HEK293 (cell line): Measurements from ENCODE around the gene FMN1.

Source experiments
- CTCF ChIA-PET: fragments of 350-600 bp; formaldehyde crosslinking; extraction: SDS; loops from one replicate; lab custom pipeline; 2021; ENCODE audit warnings: antibody characterized with exemption; lab: Yijun Ruan, JAX
- POLR2A ChIA-PET: fragments of 300-600 bp; formaldehyde crosslinking; extraction: SDS; loops from one replicate; lab custom pipeline; 2020; ENCODE audit warnings: antibody characterized with exemption, inconsistent platforms; lab: Yijun Ruan, JAX
- H3K27ac ChIP-seq: fragments of 200-500 bp; sonication (Bioruptor generic); 2 replicates; pipeline ENCODE4 v1.5.1; 2014; ENCODE audit warnings: low read depth, low read length, control low read depth, inconsistent platforms; ENCODE audit errors: extremely low read depth
- H3K36me3 ChIP-seq, 2 experiments: fragments of 200-500 bp in 1 of 2; sonication (Bioruptor generic) in 1 of 2; 1 replicate in 1 of 2; 2 replicates in 1 of 2; pipeline ENCODE4 v1.5.1; 2014 to 2017; ENCODE audit warnings: inconsistent platforms in 2 of 2, low read length in 2 of 2; ENCODE audit not compliant: control insufficient read depth in 2 of 2, insufficient read depth in 1 of 2
- H3K4me1 ChIP-seq: fragments of 200-500 bp; sonication (Bioruptor generic); 2 replicates; pipeline ENCODE4 v1.5.1; 2014; ENCODE audit warnings: mild to moderate bottlenecking, low read length, inconsistent platforms; ENCODE audit not compliant: control insufficient read depth, insufficient read depth
- H3K4me3 ChIP-seq: 2 replicates; pipeline ENCODE4 v1.5.1; 2011; ENCODE audit warnings: low read depth, mild to moderate bottlenecking, control low read depth, low read length, moderate library complexity
- H3K9me3 ChIP-seq: fragments of 200-500 bp; sonication (Bioruptor generic); 2 replicates; pipeline ENCODE4 v1.5.1; 2014; ENCODE audit warnings: low read depth, low read length, inconsistent platforms; ENCODE audit not compliant: control insufficient read depth, insufficient read depth
- GLIS2 ChIP-seq: fragments of 450-650 bp; formaldehyde crosslinking; IDR thresholded peaks from 2 replicates; pipeline ENCODE4 v1.5.1; 2016; ENCODE audit warnings: missing biosample characterization, missing genetic modification characterization
- HIC1 ChIP-seq: fragments of 450-650 bp; formaldehyde crosslinking; IDR thresholded peaks from 2 replicates; pipeline ENCODE4 v1.5.1; 2016; ENCODE audit warnings: missing biosample characterization, missing genetic modification characterization
- IKZF3 ChIP-seq: fragments of 450-650 bp; IDR thresholded peaks from 2 replicates; pipeline ENCODE4 v1.5.0; 2018; ENCODE audit warnings: missing biosample characterization, mild to moderate bottlenecking, missing genetic modification characterization, moderate library complexity
- INSM2 ChIP-seq: fragments of 450-650 bp; formaldehyde crosslinking; IDR thresholded peaks from 2 replicates; pipeline ENCODE4 v1.5.1; 2016; ENCODE audit warnings: missing biosample characterization, missing genetic modification characterization
- KLF8 ChIP-seq: fragments of 450-650 bp; formaldehyde crosslinking; IDR thresholded peaks from 2 replicates; pipeline ENCODE4 v1.5.1; 2016; ENCODE audit warnings: missing biosample characterization, missing genetic modification characterization
- PRDM2 ChIP-seq: fragments of 450-650 bp; formaldehyde crosslinking; IDR thresholded peaks from 2 replicates; pipeline ENCODE4 v1.5.1; 2016; ENCODE audit warnings: missing biosample characterization, missing genetic modification characterization, borderline replicate concordance
- RBAK ChIP-seq: fragments of 450-650 bp; formaldehyde crosslinking; IDR thresholded peaks from 2 replicates; pipeline ENCODE4 v1.5.1; 2016; ENCODE audit warnings: missing biosample characterization, missing genetic modification characterization
- SP7 ChIP-seq: fragments of 450-650 bp; formaldehyde crosslinking; IDR thresholded peaks from 2 replicates; pipeline ENCODE4 v1.5.1; 2016; ENCODE audit warnings: missing biosample characterization, missing genetic modification characterization
- WT1 ChIP-seq: fragments of 450-650 bp; formaldehyde crosslinking; IDR thresholded peaks from 2 replicates; pipeline ENCODE4 v1.5.1; 2016; ENCODE audit warnings: missing biosample characterization, missing genetic modification characterization
- ZBTB21 ChIP-seq: fragments of 450-650 bp; formaldehyde crosslinking; IDR thresholded peaks from 2 replicates; pipeline ENCODE4 v1.5.1; 2017; ENCODE audit warnings: missing biosample characterization, missing genetic modification characterization
- ZNF214 ChIP-seq: fragments of 450-650 bp; formaldehyde crosslinking; IDR thresholded peaks from 2 replicates; pipeline ENCODE4 v1.5.1; 2017; ENCODE audit warnings: missing biosample characterization, mild to moderate bottlenecking, missing genetic modification characterization, borderline replicate concordance
- ZNF23 ChIP-seq: fragments of 450-650 bp; formaldehyde crosslinking; IDR thresholded peaks from 2 replicates; pipeline ENCODE4 v1.5.1; 2016; ENCODE audit warnings: missing biosample characterization, missing genetic modification characterization, borderline replicate concordance
- ZNF549 ChIP-seq: fragments of 450-650 bp; IDR thresholded peaks from 2 replicates; pipeline ENCODE4 v1.5.1; 2018; ENCODE audit warnings: missing biosample characterization, missing genetic modification characterization, mild to moderate bottlenecking, inconsistent platforms, moderate library complexity
- ZNF624 ChIP-seq: fragments of 450-650 bp; formaldehyde crosslinking; IDR thresholded peaks from 2 replicates; pipeline ENCODE4 v1.5.1; 2017; ENCODE audit warnings: missing biosample characterization, missing genetic modification characterization
- ZNF629 ChIP-seq: fragments of 450-650 bp; formaldehyde crosslinking; IDR thresholded peaks from 2 replicates; pipeline ENCODE4 v1.5.1; 2017; ENCODE audit warnings: missing biosample characterization, missing genetic modification characterization
- ZNF654 ChIP-seq: fragments of 450-650 bp; formaldehyde crosslinking; IDR thresholded peaks from 2 replicates; pipeline ENCODE4 v1.5.1; 2016; ENCODE audit warnings: low read depth, missing biosample characterization, missing genetic modification characterization
- ZNF660 ChIP-seq: fragments of 450-650 bp; IDR thresholded peaks from 2 replicates; pipeline ENCODE4 v1.5.1; 2018; ENCODE audit warnings: missing biosample characterization, mild to moderate bottlenecking, missing genetic modification characterization
- ZNF843 ChIP-seq: fragments of 450-650 bp; formaldehyde crosslinking; IDR thresholded peaks from 2 replicates; pipeline ENCODE4 v1.5.1; 2016; ENCODE audit warnings: missing biosample characterization, missing genetic modification characterization
- ZSCAN16 ChIP-seq: fragments of 450-650 bp; formaldehyde crosslinking; IDR thresholded peaks from 2 replicates; pipeline ENCODE4 v1.5.1; 2016; ENCODE audit warnings: missing biosample characterization, missing genetic modification characterization
- TF ChIP-seq, protein P1 (sequence below): fragments of 450-650 bp; formaldehyde crosslinking; IDR thresholded peaks from 2 replicates; pipeline ENCODE4 v1.5.1; 2017; ENCODE audit warnings: missing biosample characterization, missing genetic modification characterization
- TF ChIP-seq, protein P2 (sequence below): fragments of 450-650 bp; formaldehyde crosslinking; IDR thresholded peaks from 2 replicates; pipeline ENCODE4 v1.5.1; 2016; ENCODE audit warnings: missing biosample characterization, missing genetic modification characterization

The FMN1 gene

DNA sequence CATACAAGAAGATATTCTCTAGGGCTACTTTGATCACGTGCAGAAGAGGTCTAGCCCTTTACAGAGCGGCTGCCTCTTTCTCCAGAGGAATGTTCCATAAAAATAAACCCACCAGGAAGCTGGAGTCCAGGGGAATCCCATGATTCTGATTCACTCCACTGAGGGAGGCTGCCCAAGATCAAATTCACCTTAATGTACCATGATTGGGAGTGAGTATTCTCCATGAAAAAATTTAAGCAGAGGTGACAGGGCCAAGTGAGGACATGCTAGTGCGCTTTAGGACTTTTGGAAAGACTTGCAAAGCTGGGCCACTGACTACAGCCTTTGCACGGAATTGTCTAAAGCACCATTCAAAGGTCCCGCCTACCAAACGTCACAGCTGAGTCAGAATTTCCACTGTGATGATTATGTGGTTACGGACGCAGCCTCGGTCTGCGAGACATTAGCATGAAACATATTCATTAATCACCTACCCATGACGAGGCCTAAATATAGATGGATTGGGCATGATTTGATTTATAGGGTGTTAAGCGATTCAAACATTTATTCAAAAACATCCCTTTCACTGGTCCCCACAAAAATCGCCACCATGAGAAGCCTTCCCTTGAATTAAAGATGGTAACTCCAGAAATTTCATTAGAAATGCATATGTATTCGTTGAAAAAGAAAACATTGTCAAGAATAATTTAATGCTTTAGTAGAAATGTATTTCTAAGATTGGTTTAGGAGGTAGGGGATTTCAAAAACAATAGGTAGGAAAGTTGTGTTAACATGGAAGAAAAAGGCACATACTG lies 324.1 kb downstream of the FMN1 start:
- Histone ChIP-seq H3K9me3 (no peaks in the 10 kb centered on the region), H3K4me3 (no peak overlapping the region), H3K4me1 (0 out of 2 replicates have a peak, but pooled peaks cover 5% of the 10 kb centered on the region), H3K36me3 (no peaks in the 10 kb centered on the region), H3K27ac (no peak overlapping the region)
- ChIA-PET CTCF (interaction anchor here (0.6 to 1.2 kb wide), 2 partner anchors 14 to 62 kb away, joined by 4 read pairs; no protein-coding TSS in a partner anchor), POLR2A (no interaction called here)
- no peak for TF ChIP-seq IKZF3 (tag by site-specific recombination)
- peak; percentile 79 for TF ChIP-seq ZBTB21
- TF ChIP-seq GLIS2: no peak
- TF ChIP-seq SP7: peak; percentile 58
- 0 out of 2 replicates have a peak, but pooled peaks have one; percentile 22 for TF ChIP-seq INSM2 (tag by site-specific recombination)
- TF ChIP-seq ZSCAN16 (tag by site-specific recombination): no peak
- no peak for TF ChIP-seq ZNF624 (tag by site-specific recombination)
- no peak for TF ChIP-seq ZNF660 (tag by site-specific recombination)
- no peak for TF ChIP-seq ZNF654
- TF ChIP-seq, protein P1, sequence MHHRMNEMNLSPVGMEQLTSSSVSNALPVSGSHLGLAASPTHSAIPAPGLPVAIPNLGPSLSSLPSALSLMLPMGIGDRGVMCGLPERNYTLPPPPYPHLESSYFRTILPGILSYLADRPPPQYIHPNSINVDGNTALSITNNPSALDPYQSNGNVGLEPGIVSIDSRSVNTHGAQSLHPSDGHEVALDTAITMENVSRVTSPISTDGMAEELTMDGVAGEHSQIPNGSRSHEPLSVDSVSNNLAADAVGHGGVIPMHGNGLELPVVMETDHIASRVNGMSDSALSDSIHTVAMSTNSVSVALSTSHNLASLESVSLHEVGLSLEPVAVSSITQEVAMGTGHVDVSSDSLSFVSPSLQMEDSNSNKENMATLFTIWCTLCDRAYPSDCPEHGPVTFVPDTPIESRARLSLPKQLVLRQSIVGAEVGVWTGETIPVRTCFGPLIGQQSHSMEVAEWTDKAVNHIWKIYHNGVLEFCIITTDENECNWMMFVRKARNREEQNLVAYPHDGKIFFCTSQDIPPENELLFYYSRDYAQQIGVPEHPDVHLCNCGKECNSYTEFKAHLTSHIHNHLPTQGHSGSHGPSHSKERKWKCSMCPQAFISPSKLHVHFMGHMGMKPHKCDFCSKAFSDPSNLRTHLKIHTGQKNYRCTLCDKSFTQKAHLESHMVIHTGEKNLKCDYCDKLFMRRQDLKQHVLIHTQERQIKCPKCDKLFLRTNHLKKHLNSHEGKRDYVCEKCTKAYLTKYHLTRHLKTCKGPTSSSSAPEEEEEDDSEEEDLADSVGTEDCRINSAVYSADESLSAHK: no peak
- TF ChIP-seq ZNF23: no peak
- no peak for TF ChIP-seq RBAK (tag by site-specific recombination)
- TF ChIP-seq ZNF214 (tag by site-specific recombination): no peak
- peak; percentile 94 for TF ChIP-seq ZNF629 (tag by site-specific recombination)
- 0 out of 2 replicates have a peak, but pooled peaks have one; percentile 27 for TF ChIP-seq WT1 (tag by site-specific recombination)
- no peak for TF ChIP-seq ZNF843
- TF ChIP-seq, protein P2, sequence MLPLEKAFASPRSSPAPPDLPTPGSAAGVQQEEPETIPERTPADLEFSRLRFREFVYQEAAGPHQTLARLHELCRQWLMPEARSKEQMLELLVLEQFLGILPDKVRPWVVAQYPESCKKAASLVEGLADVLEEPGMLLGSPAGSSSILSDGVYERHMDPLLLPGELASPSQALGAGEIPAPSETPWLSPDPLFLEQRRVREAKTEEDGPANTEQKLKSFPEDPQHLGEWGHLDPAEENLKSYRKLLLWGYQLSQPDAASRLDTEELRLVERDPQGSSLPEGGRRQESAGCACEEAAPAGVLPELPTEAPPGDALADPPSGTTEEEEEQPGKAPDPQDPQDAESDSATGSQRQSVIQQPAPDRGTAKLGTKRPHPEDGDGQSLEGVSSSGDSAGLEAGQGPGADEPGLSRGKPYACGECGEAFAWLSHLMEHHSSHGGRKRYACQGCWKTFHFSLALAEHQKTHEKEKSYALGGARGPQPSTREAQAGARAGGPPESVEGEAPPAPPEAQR (tag by site-specific recombination): no peak
- peak; percentile 48 for TF ChIP-seq KLF8 (tag by site-specific recombination)
- no peak for TF ChIP-seq ZNF549 (tag by site-specific recombination)
- TF ChIP-seq HIC1 (tag by site-specific recombination): peak; percentile 62
- TF ChIP-seq PRDM2 (tag by site-specific recombination): no peak
